Activated CD4-positive, alpha-beta T cell treated with anti-CD3 and anti-CD28 coated beads, Interleukin-2, amount 10 ng/mL, durations not matched to agents 7 days and 5 days (primary cell): Measurements from ENCODE around the gene GNB1L. TPM values are rescaled to one million over a fixed set of nuclear protein-coding genes. Genes with fewer than 3 reads are reported as not detected.

Experiments used
- CTCF ChIA-PET: fragments of 350-600 bp; sonication (Branson Sonifier 250); formaldehyde crosslinking; loops from one replicate; lab custom pipeline; 2021; ENCODE audit warnings: antibody characterized with exemption; lab: Charles Lee
- POLR2A ChIA-PET: fragments of 350-600 bp; sonication (Branson Sonifier 250); formaldehyde crosslinking; loops from one replicate; lab custom pipeline; 2021; ENCODE audit warnings: antibody characterized with exemption; lab: Charles Lee
- DNase-seq: peaks from one replicate; pipeline ENCODE4 v3.0.0-alpha.2; 2020
- H3K27ac Mint-ChIP-seq: one replicate; pipeline ENCODE4 v1.8.0; 2021; ENCODE audit warnings: mild to moderate bottlenecking, moderate library complexity, mixed read lengths
- H3K27me3 Mint-ChIP-seq: one replicate; pipeline ENCODE4 v1.8.0; 2021; ENCODE audit warnings: mixed read lengths
- H3K36me3 Mint-ChIP-seq: one replicate; pipeline ENCODE4 v1.8.0; 2021; ENCODE audit warnings: low read depth, mixed read lengths
- H3K4me1 Mint-ChIP-seq: one replicate; pipeline ENCODE4 v1.8.0; 2021; ENCODE audit warnings: mixed read lengths
- H3K4me3 Mint-ChIP-seq: one replicate; pipeline ENCODE4 v1.8.0; 2021; ENCODE audit warnings: mild to moderate bottlenecking, moderate library complexity, mixed read lengths
- H3K9me3 Mint-ChIP-seq: one replicate; pipeline ENCODE4 v1.8.0; 2021; ENCODE audit warnings: mixed read lengths
- total RNA-seq, 2 experiments: library from RNA; stranded (reverse); gene quantifications; one replicate each; pipeline ENCODE4 v1.2.3, GENCODE V29; 2021

Gene GNB1L
- 1 to 10 TPM; 5.3 to 7.3 TPM for total RNA-seq

- CTCF ChIA-PET, result interaction anchor here (1.3 kb wide), 1 partner anchor 11 kb away, joined by 4 read pairs; no protein-coding TSS in a partner anchor
- peak; percentile 95 for DNase-seq
- H3K4me1 Mint-ChIP-seq, result peaks cover 40% of the 10 kb centered on the region
- H3K4me3 Mint-ChIP-seq, result peak within 1 kb of the TSS; percentile 96
- H3K36me3 Mint-ChIP-seq, result peaks cover 28% of the 10 kb centered on the region
- H3K9me3 Mint-ChIP-seq, result no peaks in the 10 kb centered on the region
- H3K27ac Mint-ChIP-seq, result peak within 1 kb of the TSS; percentile 97
- H3K27me3 Mint-ChIP-seq, result no peaks in the 10 kb centered on the region
- POLR2A ChIA-PET, result interaction anchor here (0.6 to 1.0 kb wide), 3 partner anchors 23 to 262 kb away, joined by 3 read pairs; partner anchors contain the start of gene TRMT2A
These were observed at the start of gene GNB1L, which contains the start of gene RTL10 for GRCh38 chr22:19854778-19855503. TSS of gene GNB1L (minus strand) at chr22:19854874. CDS start at chr22:19821355, 33,519 bp downstream. TSS of gene RTL10 (minus strand) at chr22:19854874. CDS start at chr22:19852261, 2,613 bp downstream.

GRCh38 chr22:19904174-19904856, 49.6 kb upstream of the GNB1L start:
- Mint-ChIP-seq H3K4me3 (no peak overlapping the region), H3K27me3 (no peaks in the 10 kb centered on the region), H3K27ac (no peak overlapping the region), H3K36me3 (no peaks in the 10 kb centered on the region), H3K9me3 (no peaks in the 10 kb centered on the region), H3K4me1 (no peaks in the 10 kb centered on the region)
- ChIA-PET POLR2A (no interaction called here), CTCF (interaction anchor here (1.5 kb wide), 1 partner anchor 173 kb away, joined by 5 read pairs; no protein-coding TSS in a partner anchor)
- no peak for DNase-seq

- no peak overlapping the region for H3K27ac Mint-ChIP-seq
- CTCF ChIA-PET, result interaction anchor here (1.0 to 1.5 kb wide), 2 partner anchors 147 to 173 kb away, joined by 4 to 5 read pairs; no protein-coding TSS in a partner anchor
- H3K9me3 Mint-ChIP-seq, result no peaks in the 10 kb centered on the region
- H3K4me1 Mint-ChIP-seq, result no peaks in the 10 kb centered on the region
- no peak for DNase-seq
- POLR2A ChIA-PET, result no interaction called here
- no peaks in the 10 kb centered on the region for H3K36me3 Mint-ChIP-seq
- H3K4me3 Mint-ChIP-seq, result no peak overlapping the region
- no peaks in the 10 kb centered on the region for H3K27me3 Mint-ChIP-seq
These were observed 48.8 kb upstream of the GNB1L start for GRCh38 chr22:19903513-19903912.

- Mint-ChIP-seq H3K4me3 (no peak overlapping the region), H3K27me3 (no peaks in the 10 kb centered on the region), H3K4me1 (no peaks in the 10 kb centered on the region), H3K27ac (no peak overlapping the region), H3K9me3 (no peaks in the 10 kb centered on the region), H3K36me3 (no peaks in the 10 kb centered on the region)
- CTCF ChIA-PET, result interaction anchor here (1.0 to 1.5 kb wide), 2 partner anchors 147 to 172 kb away, joined by 4 to 5 read pairs; no protein-coding TSS in a partner anchor
- POLR2A ChIA-PET, result no interaction called here
- DNase-seq, result no peak
These were observed 48.4 kb upstream of the GNB1L start for GRCh38 chr22:19903031-19903430.

- Mint-ChIP-seq H3K4me3 (no peak overlapping the region), H3K9me3 (no peaks in the 10 kb centered on the region), H3K27me3 (no peaks in the 10 kb centered on the region), H3K27ac (peak overlapping the region; percentile 13), H3K4me1 (no peaks in the 10 kb centered on the region), H3K36me3 (no peaks in the 10 kb centered on the region)
- POLR2A ChIA-PET, result no interaction called here
- DNase-seq, result no peak
- CTCF ChIA-PET, result interaction anchor here (1.0 to 2.0 kb wide), 2 partner anchors 8 to 10 kb away, joined by 3 to 8 read pairs; no protein-coding TSS in a partner anchor
These were observed 47.6 kb upstream of the GNB1L start for GRCh38 chr22:19902245-19902715.

GRCh38 chr22:19901577-19902244, 47.0 kb upstream of the GNB1L start:
- no peak for DNase-seq
- ChIA-PET CTCF (interaction anchor here (0.5 to 2.0 kb wide), 3 partner anchors 8 to 579 kb away, joined by 3 to 8 read pairs (median 3); no protein-coding TSS in a partner anchor), POLR2A (no interaction called here)
- H3K4me1 Mint-ChIP-seq, result peaks cover 3% of the 10 kb centered on the region
- no peaks in the 10 kb centered on the region for H3K9me3 Mint-ChIP-seq
- no peak overlapping the region for H3K27ac Mint-ChIP-seq
- no peaks in the 10 kb centered on the region for H3K36me3 Mint-ChIP-seq
- H3K27me3 Mint-ChIP-seq, result no peaks in the 10 kb centered on the region
- no peak overlapping the region for H3K4me3 Mint-ChIP-seq

- no peaks in the 10 kb centered on the region for H3K9me3 Mint-ChIP-seq
- H3K36me3 Mint-ChIP-seq, result no peaks in the 10 kb centered on the region
- H3K27me3 Mint-ChIP-seq, result no peaks in the 10 kb centered on the region
- H3K4me3 Mint-ChIP-seq, result no peak overlapping the region
- H3K27ac Mint-ChIP-seq, result no peak overlapping the region
- ChIA-PET POLR2A (no interaction called here), CTCF (interaction anchor here (0.5 to 2.0 kb wide), 4 partner anchors 9 to 578 kb away, joined by 3 to 8 read pairs (median 3); no protein-coding TSS in a partner anchor)
- H3K4me1 Mint-ChIP-seq, result peaks cover 10% of the 10 kb centered on the region
- no peak for DNase-seq
These were observed 46.2 kb upstream of the GNB1L start for GRCh38 chr22:19900707-19901436.

- Mint-ChIP-seq H3K27ac (peak overlapping the region; percentile 46), H3K4me1 (peaks cover 24% of the 10 kb centered on the region), H3K36me3 (peaks cover 2% of the 10 kb centered on the region), H3K27me3 (no peaks in the 10 kb centered on the region), H3K9me3 (no peaks in the 10 kb centered on the region), H3K4me3 (no peak overlapping the region)
- ChIA-PET CTCF (interaction anchor here (0.9 kb wide), 2 partner anchors 10 to 169 kb away, joined by 3 read pairs; no protein-coding TSS in a partner anchor), POLR2A (no interaction called here)
- DNase-seq, result no peak
These were observed 44.3 kb upstream of the GNB1L start for GRCh38 chr22:19898831-19899567.

- Mint-ChIP-seq H3K4me1 (peaks cover 31% of the 10 kb centered on the region), H3K9me3 (no peaks in the 10 kb centered on the region), H3K36me3 (peaks cover 2% of the 10 kb centered on the region), H3K4me3 (no peak overlapping the region), H3K27ac (no peak overlapping the region), H3K27me3 (no peaks in the 10 kb centered on the region)
- ChIA-PET CTCF (interaction anchor here (0.9 kb wide), 2 partner anchors 9 to 168 kb away, joined by 3 read pairs; no protein-coding TSS in a partner anchor), POLR2A (no interaction called here)
- DNase-seq, result no peak
These were observed 43.5 kb upstream of the GNB1L start for GRCh38 chr22:19898145-19898544.

- H3K9me3 Mint-ChIP-seq, result no peaks in the 10 kb centered on the region
- H3K27ac Mint-ChIP-seq, result no peak overlapping the region
- no peak overlapping the region for H3K4me3 Mint-ChIP-seq
- no peaks in the 10 kb centered on the region for H3K27me3 Mint-ChIP-seq
- POLR2A ChIA-PET, result no interaction called here
- CTCF ChIA-PET, result interaction anchor here (1.3 kb wide), 1 partner anchor 174 kb away, joined by 4 read pairs; the partner anchor contains the start of gene GP1BB
- DNase-seq, result no peak
- peaks cover 2% of the 10 kb centered on the region for H3K36me3 Mint-ChIP-seq
- H3K4me1 Mint-ChIP-seq, result peaks cover 35% of the 10 kb centered on the region
These were observed 43.1 kb upstream of the GNB1L start for GRCh38 chr22:19897726-19898125.

- Mint-ChIP-seq H3K9me3 (no peaks in the 10 kb centered on the region), H3K4me1 (peaks cover 44% of the 10 kb centered on the region), H3K36me3 (peaks cover 2% of the 10 kb centered on the region), H3K27ac (peak overlapping the region; percentile 31), H3K4me3 (no peak overlapping the region), H3K27me3 (no peaks in the 10 kb centered on the region)
- ChIA-PET CTCF (interaction anchor here (0.6 to 1.8 kb wide), 8 partner anchors 9 to 476 kb away, joined by 3 to 5 read pairs (median 4); partner anchors contain the start of gene GP1BB), POLR2A (no interaction called here)
- peak; percentile 24 for DNase-seq
These were observed 42.1 kb upstream of the GNB1L start for GRCh38 chr22:19896665-19897355.
